Measurements from ENCODE around the gene LTBP2. TPM values are rescaled to one million over a fixed set of nuclear protein-coding genes. Genes with fewer than 3 reads are reported as not detected.

Gene LTBP2
- total and polyA plus RNA-seq, 2 of the 8 experiments (the other 6 are each of a cell fraction or from before 2014, with no cell fraction given): 0.48 to 0.89 TPM

DNA sequence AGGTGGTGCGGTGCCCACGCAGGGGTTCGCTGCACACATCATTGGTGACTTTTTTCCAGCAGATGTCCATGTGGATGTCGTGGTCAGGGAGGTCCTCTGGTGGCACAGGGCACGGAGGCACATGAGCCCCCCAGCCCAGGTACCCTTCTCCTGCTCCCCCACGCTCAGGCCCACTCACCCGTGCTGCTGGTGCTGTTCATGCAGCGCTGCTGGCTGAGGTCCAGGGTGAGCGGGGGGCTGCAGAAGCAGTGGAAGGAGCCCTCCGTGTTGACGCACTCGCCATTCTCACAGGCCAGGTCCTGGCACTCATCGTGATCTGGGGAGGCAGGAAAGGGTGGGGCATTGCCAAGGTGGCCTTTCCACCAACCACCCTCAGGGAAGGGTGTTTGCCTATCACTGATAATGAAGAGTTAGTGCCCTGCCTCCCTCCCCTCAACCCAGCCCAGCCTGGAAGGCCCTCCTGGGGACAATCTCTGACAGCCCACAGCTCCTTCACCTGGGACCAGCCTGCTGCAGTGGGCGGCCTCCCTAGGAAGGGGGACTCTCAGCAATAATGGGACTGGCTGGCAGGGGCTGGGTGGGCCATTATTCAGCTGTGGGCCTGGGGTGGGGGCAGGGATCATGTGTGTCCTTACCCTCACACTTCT, 108.6 kb downstream of the LTBP2 start:
- CTCF ChIA-PET (ENCODE audit: partially characterized antibody): interaction anchor here (0.6 to 5.1 kb wide), 30 partner anchors 13 to 301 kb away, joined by 3 to 61 read pairs (median 5); no protein-coding TSS in a partner anchor
- Histone ChIP-seq H3K4ac (replicated peaks; ENCODE audit: insufficient read length, low read depth, low read length) (no peak overlapping the region), H4K91ac (replicated peaks; ENCODE audit: insufficient read length, low read length) (no peak overlapping the region), H2BK15ac (ENCODE audit: low read length) (no peak overlapping the region; the same call in 1 of the 2 replicates), H3K9me3 (ENCODE audit: insufficient read depth in 2 of 2, low read depth in 1 of 2, low read length in 1 of 2) (no peaks in the 10 kb centered on the region), H3K36me3 (ENCODE audit: control insufficient read depth in 2 of 4, insufficient read depth in 4 of 4, low read length in 3 of 4) (no peaks in the 10 kb centered on the region), H3K14ac (ENCODE audit: insufficient read length) (no peak overlapping the region), H2BK5ac (ENCODE audit: low read depth, low read length) (no peak overlapping the region), H2BK20ac (ENCODE audit: low read length) (no peak overlapping the region), H3K27me3 (replicated peaks in 1 of 4; ENCODE audit: control insufficient read depth in 3 of 4, extremely low read depth in 1 of 4, insufficient read depth in 3 of 4, low read length in 3 of 4) (no peaks in the 10 kb centered on the region), H2AK5ac (ENCODE audit: low read depth, low read length) (no peak overlapping the region), H2BK120ac (replicated peaks; ENCODE audit: low read depth, low read length) (no peak overlapping the region), H3K4me3 (ENCODE audit: extremely low read depth in 1 of 4, insufficient read depth in 2 of 4, low read depth in 3 of 4, low read length in 4 of 4) (no peak overlapping the region), H3K18ac (ENCODE audit: extremely low read depth, low read length) (no peak overlapping the region), H3K27ac (ENCODE audit: low read depth, low read length) (no peak overlapping the region), H4K20me1 (replicated peaks in 1 of 2; ENCODE audit: control insufficient read depth in 1 of 2, insufficient read depth in 2 of 2, low read length in 2 of 2) (peaks cover 0 to 1% of the 10 kb centered on the region in 2 experiments), H3K56ac (replicated peaks; ENCODE audit: insufficient read length, low read depth, low read length) (no peak overlapping the region), H2AFZ (ENCODE audit: low read length) (no peak overlapping the region), H4K5ac (ENCODE audit: insufficient read length, low read depth, low read length) (no peak overlapping the region), H4K8ac (ENCODE audit: extremely low read depth, insufficient read depth, low read length) (no peak overlapping the region), H3K9ac (replicated peaks in 1 of 4; ENCODE audit: extremely low read depth in 1 of 4, low read depth in 3 of 4, low read length in 3 of 4) (no peak overlapping the region), H3K23ac (ENCODE audit: insufficient read length) (no peak overlapping the region), H3K23me2 (ENCODE audit: low read depth, low read length) (no peaks in the 10 kb centered on the region), H3K4me2 (ENCODE audit: insufficient read depth in 1 of 2, low read depth in 2 of 2, low read length in 2 of 2) (no peak overlapping the region), H2BK12ac (ENCODE audit: low read depth, low read length) (no peak overlapping the region), H3K79me2 (ENCODE audit: control insufficient read depth in 1 of 2, insufficient read depth in 2 of 2, low read length in 2 of 2) (no peaks in the 10 kb centered on the region), H3K4me1 (replicated peaks in 1 of 4; ENCODE audit: control insufficient read depth in 3 of 4, insufficient read depth in 4 of 4, low read length in 3 of 4) (peaks cover 4 to 19% (median 16%) of the 10 kb centered on the region in 4 experiments), H3K79me1 (ENCODE audit: low read depth, low read length) (no peaks in the 10 kb centered on the region)
- no peak for FAIRE-seq
- POLR2A ChIA-PET (ENCODE audit: partially characterized antibody): interaction anchor here (0.7 kb wide), 1 partner anchor 28 kb away, joined by 3 read pairs; no protein-coding TSS in a partner anchor
- DNase-seq (ENCODE audit: low read depth in 1 of 2, low spot score in 2 of 2): no peak
- 91% methylated on average over 14 of the region's 14 CpGs; no CpG with 5 or more reads in 1 of the 2 experiments for WGBS, 2 experiments (ENCODE audit: extremely low coverage in 1 of 2, insufficient coverage in 1 of 2, insufficient read length in 1 of 2, insufficient replicate concordance in 2 of 2, low coverage in 1 of 2, low lambda C conversion rate in 2 of 2, missing lambda C conversion rate in 1 of 2)
- TF ChIP-seq NANOG (IDR thresholded peaks at IDR 0.05; ENCODE audit: insufficient read depth, low read depth, low read length, poor library complexity, severe bottlenecking) (no peak), JUN (IDR thresholded peaks at IDR 0.05; ENCODE audit: low read depth, low read length) (no peak), SP4 (IDR thresholded peaks at IDR 0.05; ENCODE audit: low read length) (no peak), USF2 (IDR thresholded peaks at IDR 0.05; ENCODE audit: low read length) (no peak), RAD21 (IDR thresholded peaks at IDR 0.05 in 1 of 2, conservative IDR thresholded peaks at IDR 0.05 in 1 of 2; ENCODE audit: low read depth in 2 of 2, low read length in 2 of 2) (no peak), SIX5 (IDR thresholded peaks at IDR 0.05; ENCODE audit: low read depth, low read length) (no peak), ASH2L (IDR thresholded peaks at IDR 0.05; ENCODE audit: low read length) (no peak), CTBP2 (IDR thresholded peaks at IDR 0.05; ENCODE audit: borderline replicate concordance, insufficient read depth, insufficient read length, low read length) (no peak), YY1 (IDR thresholded peaks at IDR 0.05; ENCODE audit: low read depth, low read length) (no peak), EZH2 (IDR thresholded peaks at IDR 0.05; ENCODE audit: low read depth, low read length, severe bottlenecking) (no peak), ZNF274 (IDR thresholded peaks at IDR 0.05; ENCODE audit: borderline replicate concordance, extremely low read depth, low read length) (no peak), TAF1 (IDR thresholded peaks at IDR 0.05; ENCODE audit: low read depth, low read length) (no peak)

Measured in H1 (cell line).